AG09319 (cell line): ENCODE results near the gene TNFAIP8L1.

Experiments
- DNase-seq: peaks from one replicate; pipeline ENCODE4 v3.0.0-alpha.2; 2010; ENCODE audit warnings: low read depth; ENCODE audit errors: extremely low read depth
- CTCF ChIP-seq: IDR thresholded peaks from 2 replicates; pipeline ENCODE4 v1.5.1; 2011; ENCODE audit warnings: low read depth, mild to moderate bottlenecking, inconsistent platforms, low read length, moderate library complexity

TNFAIP8L1 gene

GRCh38 chr19:4596033-4596904 lies 43.0 kb upstream of the TNFAIP8L1 start:
- DNase-seq = no peak
- TF ChIP-seq CTCF = no peak

- TF ChIP-seq CTCF = no peak
- DNase-seq = no peak
These were observed 41.9 kb upstream of the TNFAIP8L1 start for GRCh38 chr19:4597278-4597974.

- no peak for DNase-seq
These were observed 41.2 kb upstream of the TNFAIP8L1 start for GRCh38 chr19:4597975-4598671.

GRCh38 chr19:4598712-4599111 lies 40.6 kb upstream of the TNFAIP8L1 start:
- no peak for TF ChIP-seq CTCF
- no peak for DNase-seq

More at GRCh38 chr19:4597975-4598671, 41.2 kb upstream of the TNFAIP8L1 start:
- TF ChIP-seq CTCF = no peak

GRCh38 chr19:4600082-4600481 lies 39.2 kb upstream of the TNFAIP8L1 start:
- no peak for TF ChIP-seq CTCF
- DNase-seq = no peak

GRCh38 chr19:4600893-4601292 lies 38.4 kb upstream of the TNFAIP8L1 start:
- no peak for DNase-seq

More at GRCh38 chr19:4600893-4601292, 38.4 kb upstream of the TNFAIP8L1 start:
- TF ChIP-seq CTCF = no peak
